Tibial artery (tissue), 4 donors: ENCODE results near the gene BCL3.
"Not testable (repeated sequence)": the region's sequence is repeated elsewhere in the genome, so short reads cannot be mapped to it uniquely, and the experiment has no call there.

Experiments used
- DNase-seq, 2 donors: peaks; one replicate each; pipeline ENCODE4 v3.0.0-alpha.2; 2019
- H3K27ac ChIP-seq, 2 donors: fragments of 200-600 bp; sonication (generic) in 1 of 2; 1 replicate in 1 of 2; 2 replicates in 1 of 2; pipeline ENCODE4 v1.5.1; 2018 to 2019; ENCODE audit warnings: mild to moderate bottlenecking in 1 of 2
- H3K27me3 ChIP-seq, 2 donors: fragments of 200-600 bp; sonication (generic) in 1 of 2; one replicate each; pipeline versions ENCODE4 v1.5.1 to v1.6.0; 2016 to 2019
- H3K36me3 ChIP-seq, 3 donors: fragments of 200-600 bp; sonication (generic) in 2 of 3; one replicate each; pipeline ENCODE4 v1.5.1; 2016 to 2019; ENCODE audit warnings: mild to moderate bottlenecking in 2 of 3
- H3K4me1 ChIP-seq, 4 donors: fragments of 200-600 bp; sonication (generic) in 2 of 4; 1 replicate in 3 of 4; 2 replicates in 1 of 4; pipeline ENCODE4 v1.5.1; 2016 to 2019
- H3K4me3 ChIP-seq, 2 donors: fragments of 200-600 bp; sonication (generic) in 1 of 2; 1 replicate in 1 of 2; 2 replicates in 1 of 2; pipeline ENCODE4 v1.5.1; 2018 to 2019; ENCODE audit warnings: mild to moderate bottlenecking in 2 of 2
- H3K9me3 ChIP-seq, 3 donors: fragments of 200-600 bp; sonication (generic) in 1 of 3; one replicate each; pipeline ENCODE4 v1.5.1; 2016 to 2019
- intact Hi-C: fragments of 100-400 bp; cut with DNase I; formaldehyde crosslinking; loops from one replicate; pipeline ENCODE4 v1.15.0; 2023; ENCODE audit warnings: low total_unique reads
- TF ChIP-seq, protein P1 (sequence below), 2 experiments: fragments of 200-600 bp in 1 of 2; fragments of 450-650 bp in 1 of 2; IDR thresholded peaks; one replicate each; pipeline ENCODE4 v1.5.1; 2017 to 2019; ENCODE audit warnings: antibody characterized with exemption in 2 of 2, mild to moderate bottlenecking in 1 of 2, moderate library complexity in 1 of 2

The BCL3 gene

DNA sequence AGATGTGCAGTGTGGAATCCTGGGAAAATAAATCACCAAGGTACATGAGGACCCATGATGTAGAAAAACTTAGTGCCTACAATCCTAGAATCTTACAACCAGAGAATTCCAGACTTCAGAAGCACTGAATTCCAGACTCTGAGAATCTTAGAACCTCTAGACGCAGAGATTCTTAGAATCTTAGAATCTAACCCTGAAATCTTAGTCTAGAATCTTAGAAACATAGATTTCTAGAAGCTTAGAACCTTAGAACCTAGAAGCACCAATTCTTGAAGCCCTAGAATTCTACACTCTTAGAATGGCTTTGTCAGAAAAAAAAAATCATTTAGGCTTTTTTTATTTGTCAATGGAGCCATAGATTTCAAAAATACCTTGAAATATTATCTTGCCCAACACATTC lies 43.5 kb upstream of the BCL3 start:
- Histone ChIP-seq H3K36me3 (no peaks in the 10 kb centered on the region), H3K4me3 (no peak overlapping the region), H3K9me3 (no peaks in the 10 kb centered on the region), H3K27me3 (peaks cover 0 to 24% of the 10 kb centered on the region in 2 donors), H3K4me1 (no peaks in the 10 kb centered on the region), H3K27ac (no peak overlapping the region)
- intact Hi-C loops: no loop called here
- DNase-seq: no peak
- TF ChIP-seq, protein P1, sequence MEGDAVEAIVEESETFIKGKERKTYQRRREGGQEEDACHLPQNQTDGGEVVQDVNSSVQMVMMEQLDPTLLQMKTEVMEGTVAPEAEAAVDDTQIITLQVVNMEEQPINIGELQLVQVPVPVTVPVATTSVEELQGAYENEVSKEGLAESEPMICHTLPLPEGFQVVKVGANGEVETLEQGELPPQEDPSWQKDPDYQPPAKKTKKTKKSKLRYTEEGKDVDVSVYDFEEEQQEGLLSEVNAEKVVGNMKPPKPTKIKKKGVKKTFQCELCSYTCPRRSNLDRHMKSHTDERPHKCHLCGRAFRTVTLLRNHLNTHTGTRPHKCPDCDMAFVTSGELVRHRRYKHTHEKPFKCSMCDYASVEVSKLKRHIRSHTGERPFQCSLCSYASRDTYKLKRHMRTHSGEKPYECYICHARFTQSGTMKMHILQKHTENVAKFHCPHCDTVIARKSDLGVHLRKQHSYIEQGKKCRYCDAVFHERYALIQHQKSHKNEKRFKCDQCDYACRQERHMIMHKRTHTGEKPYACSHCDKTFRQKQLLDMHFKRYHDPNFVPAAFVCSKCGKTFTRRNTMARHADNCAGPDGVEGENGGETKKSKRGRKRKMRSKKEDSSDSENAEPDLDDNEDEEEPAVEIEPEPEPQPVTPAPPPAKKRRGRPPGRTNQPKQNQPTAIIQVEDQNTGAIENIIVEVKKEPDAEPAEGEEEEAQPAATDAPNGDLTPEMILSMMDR (IDR thresholded peaks at IDR 0.05): no peak

DNA sequence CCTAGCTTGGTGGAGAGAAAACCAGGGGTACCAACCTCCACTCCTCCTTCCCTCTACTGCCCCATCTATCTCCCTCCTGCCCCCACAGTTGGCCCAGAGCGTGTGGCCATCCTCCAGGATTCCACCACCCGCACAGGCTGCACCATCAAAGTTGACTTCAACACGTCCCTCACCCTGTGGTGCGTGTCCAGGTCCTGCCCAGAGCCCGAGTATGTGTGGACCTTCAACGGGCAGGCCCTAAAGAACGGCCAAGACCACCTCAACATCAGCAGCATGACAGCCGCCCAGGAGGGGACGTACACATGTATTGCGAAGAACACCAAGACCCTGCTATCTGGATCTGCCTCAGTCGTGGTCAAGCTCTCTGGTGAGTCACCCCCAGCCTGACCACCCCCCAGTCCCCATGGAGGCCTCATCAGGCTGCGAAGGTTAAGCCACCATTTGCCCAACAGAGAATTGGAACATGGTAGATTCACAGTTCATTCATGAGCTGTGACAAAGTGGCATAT lies 43.0 kb upstream of the BCL3 start:
- Histone ChIP-seq H3K27me3 (peaks cover 0 to 27% of the 10 kb centered on the region in 2 donors), H3K9me3 (no peaks in the 10 kb centered on the region), H3K27ac (no peak overlapping the region), H3K4me1 (no peaks in the 10 kb centered on the region), H3K36me3 (no peaks in the 10 kb centered on the region), H3K4me3 (no peak overlapping the region)
- TF ChIP-seq, protein P1 (IDR thresholded peaks at IDR 0.05): no peak
- intact Hi-C loops: no loop called here
- DNase-seq: no peak

DNA sequence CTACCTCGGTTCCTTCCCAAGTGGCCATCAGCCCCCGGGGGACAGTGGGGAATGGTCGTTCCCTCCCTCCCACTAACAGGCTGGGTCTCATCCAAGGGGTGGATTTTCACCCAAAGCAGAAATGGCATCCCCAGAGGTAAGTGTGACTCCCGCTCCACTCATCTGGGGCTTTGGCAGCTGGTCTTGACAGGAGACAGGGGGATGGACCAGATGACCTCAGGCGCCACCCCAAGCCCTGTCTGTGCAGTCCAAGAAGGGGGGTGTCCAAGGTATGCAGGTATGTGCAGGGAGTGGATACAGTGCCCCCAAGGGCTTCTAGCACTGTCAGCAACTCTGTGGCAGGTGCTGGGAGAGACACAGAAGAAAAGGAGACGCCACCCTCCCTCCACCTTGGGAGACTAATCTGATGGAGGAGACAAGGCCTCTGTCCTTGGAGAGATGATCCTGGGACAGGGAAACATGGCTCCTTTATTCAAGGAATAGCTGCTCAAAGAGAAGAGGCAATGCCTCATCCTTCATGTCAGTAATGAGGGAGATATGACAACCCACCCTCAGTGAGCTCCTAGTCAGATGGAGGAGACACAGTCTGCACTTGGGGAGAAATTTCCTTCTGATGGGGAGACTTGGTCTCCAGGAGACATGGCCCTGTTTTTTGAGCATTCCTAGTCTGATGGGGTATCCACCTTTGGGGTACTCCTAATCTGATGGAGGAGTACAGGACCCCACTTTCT lies 41.8 kb upstream of the BCL3 start:
- H3K36me3 ChIP-seq: no peaks in the 10 kb centered on the region
- intact Hi-C loops: no loop called here
- TF ChIP-seq, protein P1 (IDR thresholded peaks at IDR 0.05): no peak
- H3K4me3 ChIP-seq: no peak overlapping the region
- no peak overlapping the region for H3K27ac ChIP-seq
- H3K9me3 ChIP-seq: no peaks in the 10 kb centered on the region
- H3K27me3 ChIP-seq: peaks cover 0 to 27% of the 10 kb centered on the region in 2 donors
- H3K4me1 ChIP-seq: no peaks in the 10 kb centered on the region
- no peak for DNase-seq

DNA sequence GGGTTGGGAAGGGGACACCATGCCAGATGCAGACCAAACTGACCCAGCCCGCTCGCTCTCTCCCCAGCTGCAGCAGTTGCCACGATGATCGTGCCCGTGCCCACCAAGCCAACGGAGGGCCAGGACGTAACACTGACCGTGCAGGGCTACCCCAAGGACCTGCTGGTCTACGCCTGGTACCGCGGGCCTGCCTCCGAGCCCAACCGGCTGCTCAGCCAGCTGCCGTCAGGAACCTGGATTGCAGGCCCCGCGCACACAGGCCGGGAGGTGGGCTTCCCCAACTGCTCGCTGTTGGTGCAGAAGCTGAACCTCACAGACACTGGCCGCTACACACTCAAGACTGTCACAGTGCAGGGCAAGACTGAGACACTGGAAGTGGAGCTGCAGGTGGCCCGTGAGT lies 40.7 kb upstream of the BCL3 start:
- TF ChIP-seq, protein P1 (IDR thresholded peaks at IDR 0.05): no peak
- DNase-seq: no peak
- H3K36me3 ChIP-seq: no peaks in the 10 kb centered on the region
- no peak overlapping the region for H3K4me3 ChIP-seq
- H3K27ac ChIP-seq: no peak overlapping the region
- peaks cover 0 to 27% of the 10 kb centered on the region in 2 donors for H3K27me3 ChIP-seq
- no peaks in the 10 kb centered on the region for H3K9me3 ChIP-seq
- H3K4me1 ChIP-seq: no peaks in the 10 kb centered on the region
- intact Hi-C loops: no loop called here

DNA sequence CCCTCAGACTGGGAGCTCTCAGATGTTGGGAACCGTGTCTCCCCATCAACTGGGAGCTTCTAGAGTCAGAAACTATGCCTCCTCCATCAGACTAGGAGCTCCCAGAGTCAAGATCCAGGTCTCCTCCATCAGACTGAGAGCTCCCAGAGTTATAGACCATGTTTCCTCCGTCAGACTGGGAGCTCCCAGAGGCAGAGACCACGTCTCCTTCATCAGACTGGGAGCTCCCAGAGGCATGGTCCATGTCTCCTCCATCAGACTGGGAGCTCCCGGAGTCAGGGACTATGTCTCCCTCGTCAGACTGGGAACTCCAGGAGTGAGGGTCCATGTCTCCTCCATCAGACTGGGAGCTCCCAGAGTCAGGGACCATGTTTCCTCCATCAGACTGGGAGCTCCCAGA lies 39.6 kb upstream of the BCL3 start:
- no peaks in the 10 kb centered on the region for H3K36me3 ChIP-seq
- DNase-seq: no peak
- no peak overlapping the region for H3K27ac ChIP-seq
- no peak overlapping the region for H3K4me3 ChIP-seq
- H3K9me3 ChIP-seq: no peaks in the 10 kb centered on the region
- no peaks in the 10 kb centered on the region for H3K4me1 ChIP-seq
- peaks cover 0 to 21% of the 10 kb centered on the region in 2 donors for H3K27me3 ChIP-seq
- intact Hi-C loops: no loop called here
- TF ChIP-seq, protein P1 (IDR thresholded peaks at IDR 0.05): no peak

DNA sequence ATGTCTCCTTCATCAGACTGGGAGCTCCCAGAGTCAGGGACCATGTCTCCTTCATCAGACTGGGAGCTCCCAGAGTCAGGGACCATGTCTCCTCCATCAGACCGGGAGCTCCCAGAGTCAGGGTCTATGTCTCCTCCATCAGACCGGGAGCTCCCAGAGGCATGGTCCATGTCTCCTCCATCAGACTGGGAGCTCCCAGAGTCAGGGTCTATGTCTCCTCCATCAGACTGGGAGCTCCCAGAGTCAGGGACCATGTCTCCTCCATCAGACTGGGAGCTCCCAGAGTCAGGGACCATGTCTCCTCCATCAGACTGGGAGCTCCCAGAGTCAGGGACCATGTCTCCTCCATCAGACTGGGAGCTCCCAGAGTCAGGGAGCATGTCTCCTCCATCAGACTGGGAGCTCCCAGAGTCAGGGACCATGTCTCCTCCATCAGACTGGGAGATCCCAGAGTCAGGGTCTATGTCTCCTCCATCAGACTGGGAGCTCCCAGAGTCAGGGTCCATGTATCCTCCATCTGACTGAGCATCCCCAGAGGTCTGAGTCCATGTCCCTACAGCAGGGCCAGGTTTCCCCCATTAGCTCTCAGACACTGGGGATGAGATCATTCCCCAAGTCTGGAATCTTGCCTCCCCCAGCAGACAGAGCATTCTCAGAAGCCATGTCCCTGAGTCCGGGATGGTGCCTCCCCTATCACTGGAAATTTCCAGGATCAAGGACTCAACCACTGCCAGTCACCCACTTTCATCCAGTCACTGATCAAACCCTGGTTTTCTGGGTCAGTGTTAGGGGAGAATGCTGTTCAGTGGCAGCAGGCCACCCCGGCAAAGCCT lies 38.9 kb upstream of the BCL3 start:
- H3K9me3 ChIP-seq, intact Hi-C loops, H3K4me3 ChIP-seq, H3K27ac ChIP-seq, H3K36me3 ChIP-seq, DNase-seq, H3K4me1 ChIP-seq: not testable (repeated sequence)
- peaks cover 0 to 19% of the 10 kb centered on the region in 2 donors for H3K27me3 ChIP-seq
